Hepatocyte (in vitro differentiated cells): ENCODE data around the gene TRPV3. TPM values are rescaled to one million over a fixed set of nuclear protein-coding genes. Genes with fewer than 3 reads are reported as not detected.

Source experiments
- DNase-seq: peaks from one replicate; pipeline ENCODE4 v3.0.0-alpha.2; 2016; ENCODE audit warnings: low spot score
- H2AFZ ChIP-seq: fragments of 200-600 bp; sonication (generic); 2 replicates; pipeline ENCODE4 v1.6.0; 2016; ENCODE audit warnings: antibody characterized with exemption, mild to moderate bottlenecking
- H3K27ac ChIP-seq: fragments of 200-600 bp; sonication (generic); 2 replicates; pipeline ENCODE4 v1.5.1; 2016; ENCODE audit warnings: mild to moderate bottlenecking
- H3K27me3 ChIP-seq: fragments of 200-600 bp; sonication (generic); 2 replicates; pipeline ENCODE4 v1.6.1; 2016
- H3K36me3 ChIP-seq: fragments of 200-600 bp; sonication (generic); replicated peaks from 2 replicates; pipeline ENCODE4 v1.5.1; 2016; ENCODE audit warnings: low read depth; ENCODE audit not compliant: insufficient read depth
- H3K4me1 ChIP-seq: fragments of 200-600 bp; sonication (generic); 2 replicates; pipeline ENCODE4 v1.5.1; 2016; ENCODE audit warnings: mild to moderate bottlenecking, moderate library complexity; ENCODE audit not compliant: insufficient read depth
- H3K4me2 ChIP-seq: fragments of 200-600 bp; sonication (generic); 2 replicates; pipeline ENCODE4 v1.6.0; 2016
- H3K4me3 ChIP-seq: fragments of 200-600 bp; sonication (generic); 2 replicates; pipeline ENCODE4 v1.5.1; 2016; ENCODE audit warnings: mild to moderate bottlenecking
- H3K79me2 ChIP-seq: fragments of 200-600 bp; sonication (generic); 2 replicates; pipeline ENCODE4 v1.6.0; 2017; ENCODE audit warnings: mild to moderate bottlenecking
- H3K9me2 ChIP-seq: fragments of 200-600 bp; sonication (generic); replicated peaks from 2 replicates; pipeline ENCODE4 v1.6.0; 2017; ENCODE audit warnings: mild to moderate bottlenecking; ENCODE audit not compliant: insufficient read depth
- H3K9me3 ChIP-seq: fragments of 200-600 bp; sonication (generic); 2 replicates; pipeline ENCODE4 v1.5.1; 2016; ENCODE audit warnings: low read depth, mild to moderate bottlenecking
- H4K20me1 ChIP-seq: fragments of 200-600 bp; sonication (generic); 2 replicates; pipeline ENCODE4 v1.6.0; 2016; ENCODE audit warnings: mild to moderate bottlenecking; ENCODE audit not compliant: insufficient read depth, poor library complexity, severe bottlenecking
- CTCF ChIP-seq: fragments of 200-600 bp; sonication (generic); IDR thresholded peaks from 2 replicates; pipeline ENCODE4 v1.5.1; 2016; ENCODE audit warnings: antibody characterized with exemption, mild to moderate bottlenecking; ENCODE audit not compliant: poor library complexity
- EZH2 ChIP-seq: fragments of 200-600 bp; sonication (generic); IDR thresholded peaks from 2 replicates; pipeline ENCODE4 v1.6.1; 2016; ENCODE audit warnings: antibody characterized with exemption, mild to moderate bottlenecking, borderline replicate concordance
- EZH2phosphoT487 ChIP-seq: fragments of 200-600 bp; sonication (generic); IDR thresholded peaks from one replicate; pipeline ENCODE4 v1.6.1; 2018; ENCODE audit warnings: antibody characterized with exemption, mild to moderate bottlenecking, low read depth, moderate library complexity; ENCODE audit not compliant: unreplicated experiment, severe bottlenecking
- WGBS: methylation state at CpG from one replicate; pipeline ENCODE4 v1.1.6; 2016; ENCODE audit warnings: low lambda C conversion rate; ENCODE audit errors: missing lambda C conversion rate; 5-methylcytosine and 5-hydroxymethylcytosine counted together
- polyA plus RNA-seq: library from polyadenylated mRNA; unstranded; fragments of >200 nt; fragmentation: Nextera tagmentation; extraction: Ambion mirVana; gene quantifications from 2 replicates; pipeline ENCODE4 v1.2.1, GENCODE V29; 2016
- total RNA-seq: library from RNA; depleted of rRNA; stranded (reverse); fragments of >200 nt; gene quantifications from 2 replicates; pipeline ENCODE4 v1.2.3, GENCODE V29; 2014

TRPV3 gene
- total and polyA plus RNA-seq, 2 experiments from 2014 or later = 1.4 to 2.6 TPM

- WGBS = 66% methylated on average over 16 of the region's 16 CpGs
- Histone ChIP-seq H2AFZ (no peak overlapping the region), H3K36me3 (no peaks in the 10 kb centered on the region), H3K4me3 (no peak overlapping the region), H3K4me2 (no peak overlapping the region), H4K20me1 (no peaks in the 10 kb centered on the region), H3K9me3 (no peaks in the 10 kb centered on the region), H3K9me2 (no peaks in the 10 kb centered on the region), H3K79me2 (no peaks in the 10 kb centered on the region), H3K4me1 (no peaks in the 10 kb centered on the region), H3K27ac (no peak overlapping the region), H3K27me3 (no peaks in the 10 kb centered on the region)
- no peak for TF ChIP-seq EZH2phosphoT487
- TF ChIP-seq EZH2 = no peak
- no peak for TF ChIP-seq CTCF
- DNase-seq = peak; percentile 10
Measured at GRCh38 chr17:3542410-3543088, 15.1 kb downstream of the TRPV3 start.

- Histone ChIP-seq H3K27me3 (no peaks in the 10 kb centered on the region), H3K4me3 (no peak overlapping the region), H3K36me3 (no peaks in the 10 kb centered on the region), H4K20me1 (no peaks in the 10 kb centered on the region), H3K9me3 (no peaks in the 10 kb centered on the region), H3K27ac (no peak overlapping the region), H3K4me2 (no peak overlapping the region), H3K4me1 (peaks cover 10% of the 10 kb centered on the region), H3K79me2 (no peaks in the 10 kb centered on the region), H2AFZ (no peak overlapping the region), H3K9me2 (no peaks in the 10 kb centered on the region)
- TF ChIP-seq EZH2 (no peak), EZH2phosphoT487 (no peak), CTCF (no peak)
- WGBS = 78% methylated on average over 8 of the region's 8 CpGs
- peak; percentile 2 for DNase-seq
Measured at GRCh38 chr17:3539881-3540540, 17.6 kb downstream of the TRPV3 start.

- Histone ChIP-seq H3K27ac (no peak overlapping the region), H4K20me1 (no peaks in the 10 kb centered on the region)
Measured at GRCh38 chr17:3536716-3537115, 20.9 kb downstream of the TRPV3 start.

More at GRCh38 chr17:3536716-3537115, 20.9 kb downstream of the TRPV3 start:
- H2AFZ ChIP-seq = no peak overlapping the region
- WGBS = 66% methylated on average over 5 of the region's 5 CpGs
- H3K4me1 ChIP-seq = peaks cover 10% of the 10 kb centered on the region
- H3K9me3 ChIP-seq = no peaks in the 10 kb centered on the region
- no peaks in the 10 kb centered on the region for H3K79me2 ChIP-seq
- DNase-seq = no peak
- H3K9me2 ChIP-seq = no peaks in the 10 kb centered on the region
- H3K36me3 ChIP-seq = no peaks in the 10 kb centered on the region
- H3K4me2 ChIP-seq = peak overlapping the region; percentile 97
- TF ChIP-seq EZH2phosphoT487 (no peak), EZH2 (no peak), CTCF (no peak)
- H3K27me3 ChIP-seq = no peaks in the 10 kb centered on the region
- H3K4me3 ChIP-seq = no peak overlapping the region
